GM23338 (cell line): ENCODE results near the gene DRC7. TPM values are rescaled to one million over a fixed set of nuclear protein-coding genes. Genes with fewer than 3 reads are reported as not detected.
A peak's percentile ranks its signal among the peaks of the same experiment; 100 is the strongest.

Experiments used
- ATAC-seq: fragments of 200-7000 bp; cut with Tn5 transposase; 3 replicates; pipeline ENCODE4 v1.9.1; 2020
- DNase-seq: peaks from one replicate; pipeline ENCODE4 v3.0.0-alpha.2; 2015; ENCODE audit warnings: low spot score
- H2AFZ ChIP-seq: fragments of 200-600 bp; sonication (generic); 2 replicates; pipeline ENCODE4 v1.8.0; 2016; ENCODE audit warnings: antibody characterized with exemption, mild to moderate bottlenecking, moderate library complexity
- H3F3A ChIP-seq: fragments of 200-600 bp; sonication (generic); replicated peaks from 2 replicates; pipeline ENCODE4 v1.8.0; 2017; ENCODE audit warnings: antibody characterized with exemption, mixed run types, low read depth
- H3K27ac ChIP-seq: fragments of 200-600 bp; sonication (generic); 2 replicates; pipeline ENCODE4 v1.6.1; 2016; ENCODE audit warnings: low read depth
- H3K27me3 ChIP-seq: fragments of 200-600 bp; sonication (generic); 2 replicates; pipeline ENCODE4 v1.8.0; 2016; ENCODE audit warnings: mild to moderate bottlenecking, mixed run types, moderate library complexity; ENCODE audit not compliant: insufficient read depth
- H3K36me3 ChIP-seq: fragments of 200-600 bp; sonication (generic); 2 replicates; pipeline ENCODE4 v1.8.0; 2016; ENCODE audit warnings: mild to moderate bottlenecking; ENCODE audit not compliant: insufficient read depth
- H3K4me1 ChIP-seq: fragments of 200-600 bp; sonication (generic); 2 replicates; pipeline ENCODE4 v1.8.0; 2016; ENCODE audit warnings: mild to moderate bottlenecking, moderate library complexity; ENCODE audit not compliant: insufficient read depth
- H3K4me2 ChIP-seq: fragments of 200-600 bp; sonication (generic); 2 replicates; pipeline ENCODE4 v1.7.1; 2017; ENCODE audit warnings: mixed run types
- H3K4me3 ChIP-seq: fragments of 200-600 bp; sonication (generic); 2 replicates; pipeline ENCODE4 v1.6.1; 2016; ENCODE audit warnings: mixed run types
- H3K79me2 ChIP-seq: fragments of 200-600 bp; sonication (generic); replicated peaks from 2 replicates; pipeline ENCODE4 v1.8.0; 2017; ENCODE audit warnings: mild to moderate bottlenecking; ENCODE audit not compliant: insufficient read depth
- H3K9me2 ChIP-seq: fragments of 200-600 bp; sonication (generic); 2 replicates; pipeline ENCODE4 v1.8.0; 2017; ENCODE audit not compliant: insufficient read depth
- H4K20me1 ChIP-seq: fragments of 200-600 bp; sonication (generic); replicated peaks from 2 replicates; pipeline ENCODE4 v1.8.0; 2017; ENCODE audit warnings: mild to moderate bottlenecking; ENCODE audit not compliant: insufficient read depth
- H3K27ac Mint-ChIP-seq: 2 replicates; pipeline ENCODE4 v1.8.0; 2020; ENCODE audit warnings: inconsistent platforms, mild to moderate bottlenecking, moderate library complexity, mixed read lengths
- H3K27me3 Mint-ChIP-seq: 3 replicates; pipeline ENCODE4 v1.8.0; 2022; ENCODE audit warnings: low read depth, mild to moderate bottlenecking, moderate library complexity, mixed read lengths, inconsistent platforms; ENCODE audit not compliant: insufficient read depth, poor library complexity
- H3K36me3 Mint-ChIP-seq: 3 replicates; pipeline ENCODE4 v1.8.0; 2021; ENCODE audit warnings: low read depth, mild to moderate bottlenecking, inconsistent platforms, moderate library complexity, mixed read lengths
- H3K4me1 Mint-ChIP-seq: 3 replicates; pipeline ENCODE4 v1.8.0; 2020; ENCODE audit warnings: mild to moderate bottlenecking, inconsistent platforms, mixed read lengths
- H3K4me3 Mint-ChIP-seq: 3 replicates; pipeline ENCODE4 v1.8.0; 2021; ENCODE audit warnings: moderate library complexity, mild to moderate bottlenecking, inconsistent platforms, mixed read lengths
- H3K9me3 Mint-ChIP-seq: 3 replicates; pipeline ENCODE4 v1.8.0; 2020; ENCODE audit warnings: moderate library complexity, mild to moderate bottlenecking, inconsistent platforms, mixed read lengths
- ETS1 ChIP-seq: IDR thresholded peaks from 2 replicates; pipeline ENCODE4 v1.6.1; 2016; ENCODE audit warnings: antibody characterized with exemption
- EZH2phosphoT487 ChIP-seq: fragments of 200-600 bp; sonication (generic); IDR thresholded peaks from one replicate; pipeline ENCODE4 v1.8.1; 2018; ENCODE audit warnings: antibody characterized with exemption; ENCODE audit not compliant: unreplicated experiment
- NANOG ChIP-seq: IDR thresholded peaks from 2 replicates; pipeline ENCODE4 v1.6.1; 2016; ENCODE audit warnings: antibody characterized with exemption, borderline replicate concordance
- POLR2AphosphoS5 ChIP-seq: IDR thresholded peaks from 2 replicates; pipeline ENCODE4 v1.6.1; 2016; ENCODE audit warnings: antibody characterized with exemption, low read depth
- REST ChIP-seq: IDR thresholded peaks from one replicate; pipeline ENCODE4 v1.6.1; 2018; ENCODE audit warnings: antibody characterized with exemption; ENCODE audit not compliant: unreplicated experiment
- STAT1 ChIP-seq: IDR thresholded peaks from one replicate; pipeline ENCODE4 v1.6.1; 2016; ENCODE audit warnings: antibody characterized with exemption; ENCODE audit not compliant: unreplicated experiment
- ZNF331 ChIP-seq: fragments of 250-450 bp; sonication (Bioruptor Pico); IDR thresholded peaks from 2 replicates; pipeline ENCODE4 v1.5.0; 2020; ENCODE audit warnings: low read depth, mild to moderate bottlenecking, moderate library complexity
- polyA plus RNA-seq: library from polyadenylated mRNA; unstranded; fragments of >200 nt; fragmentation: Nextera tagmentation; extraction: Ambion mirVana; gene quantifications from 2 replicates; pipeline ENCODE4 v1.2.1, GENCODE V29; 2016
- total RNA-seq: library from RNA; depleted of rRNA; stranded (reverse); fragments of >200 nt; shearing (Covaris generic); gene quantifications from 2 replicates; pipeline ENCODE4 v1.2.3, GENCODE V29; 2014

DRC7 gene
- total and polyA plus RNA-seq, 2 experiments from 2014 or later = not detected

- Histone ChIP-seq H4K20me1 (no peaks in the 10 kb centered on the region), H3K4me1 (no peaks in the 10 kb centered on the region), H3K4me2 (no peak overlapping the region), H3K27ac (no peak overlapping the region), H3K79me2 (no peaks in the 10 kb centered on the region), H3K4me3 (no peak overlapping the region), H3K27me3 (no peaks in the 10 kb centered on the region), H3K9me2 (no peaks in the 10 kb centered on the region), H2AFZ (no peak overlapping the region), H3K36me3 (no peaks in the 10 kb centered on the region), H3F3A (no peaks in the 10 kb centered on the region)
- Mint-ChIP-seq H3K27ac (no peak overlapping the region), H3K27me3 (peaks cover 5% of the 10 kb centered on the region), H3K4me1 (peaks cover 5% of the 10 kb centered on the region; the same call in 2 of the 3 replicates), H3K4me3 (no peak overlapping the region), H3K9me3 (peaks cover 3% of the 10 kb centered on the region; the same call in 2 of the 3 replicates), H3K36me3 (no peaks in the 10 kb centered on the region)
- DNase-seq (no peak), ATAC-seq (no peak)
- no peak for TF ChIP-seq EZH2phosphoT487
- TF ChIP-seq REST = no peak
Measured at GRCh38 chr16:57708168-57708567, 13.6 kb downstream of the DRC7 start.

GRCh38 chr16:57709663-57710062 is 15.1 kb downstream of the DRC7 start:
- DNase-seq = no peak
- no peak overlapping the region for H3K4me3 Mint-ChIP-seq
- H3K9me2 ChIP-seq = no peaks in the 10 kb centered on the region
- no peaks in the 10 kb centered on the region for H3K4me1 Mint-ChIP-seq
- no peak overlapping the region for H3K4me2 ChIP-seq
- no peak overlapping the region for H3K27ac Mint-ChIP-seq
- peaks cover 3% of the 10 kb centered on the region; the same call in 2 of the 3 replicates for H3K9me3 Mint-ChIP-seq
- peaks cover 5% of the 10 kb centered on the region for H3K27me3 Mint-ChIP-seq
- no peaks in the 10 kb centered on the region for H3K79me2 ChIP-seq
- H3K36me3 ChIP-seq = no peaks in the 10 kb centered on the region
- H3K27me3 ChIP-seq = no peaks in the 10 kb centered on the region
- no peaks in the 10 kb centered on the region for H3F3A ChIP-seq
- TF ChIP-seq POLR2AphosphoS5 (no peak), ZNF331 (no peak), NANOG (no peak), ETS1 (no peak)
- no peak overlapping the region for H3K4me3 ChIP-seq
- no peaks in the 10 kb centered on the region for H3K4me1 ChIP-seq
- ATAC-seq = no peak
- H2AFZ ChIP-seq = no peak overlapping the region
- no peaks in the 10 kb centered on the region for H3K36me3 Mint-ChIP-seq
- H4K20me1 ChIP-seq = no peaks in the 10 kb centered on the region
- H3K27ac ChIP-seq = no peak overlapping the region

GRCh38 chr16:57711346-57711745 is 16.7 kb downstream of the DRC7 start:
- H2AFZ ChIP-seq = peak overlapping the region; percentile 81; the same call in 1 of the 2 replicates
- Mint-ChIP-seq H3K9me3 (peaks cover 3% of the 10 kb centered on the region; the same call in 2 of the 3 replicates), H3K36me3 (no peaks in the 10 kb centered on the region), H3K4me1 (no peaks in the 10 kb centered on the region), H3K4me3 (no peak overlapping the region), H3K27ac (no peak overlapping the region), H3K27me3 (peaks cover 9% of the 10 kb centered on the region)
- H3K79me2 ChIP-seq = no peaks in the 10 kb centered on the region
- TF ChIP-seq STAT1 = no peak
- H3K36me3 ChIP-seq = no peaks in the 10 kb centered on the region
- H4K20me1 ChIP-seq = no peaks in the 10 kb centered on the region
- ATAC-seq (no peak), DNase-seq (no peak)
- no peak overlapping the region for H3K4me2 ChIP-seq
- no peaks in the 10 kb centered on the region for H3K9me2 ChIP-seq
- no peaks in the 10 kb centered on the region for H3K27me3 ChIP-seq
- H3K4me1 ChIP-seq = no peaks in the 10 kb centered on the region
- H3K4me3 ChIP-seq = no peak overlapping the region
- H3F3A ChIP-seq = no peaks in the 10 kb centered on the region
- H3K27ac ChIP-seq = no peak overlapping the region
